ENCODE data around the gene DDIT3.

Gene DDIT3

GRCh38 chr12:57552835-57553313, 32.6 kb upstream of the DDIT3 start:
- H3K27ac ChIP-seq (ENCODE audit: low read depth, low read length): no peak overlapping the region
- H3K4me3 ChIP-seq (ENCODE audit: low read depth in 1 of 2, low read length in 2 of 2): no peak overlapping the region
- H3K9ac ChIP-seq (ENCODE audit: low read length): no peak overlapping the region
- H3K27me3 ChIP-seq (ENCODE audit: control insufficient read depth in 1 of 2, insufficient read depth in 2 of 2, low read length in 2 of 2): peaks cover 6 to 20% of the 10 kb centered on the region in 2 donors
- H3K9me3 ChIP-seq (ENCODE audit: low read length): no peaks in the 10 kb centered on the region
- no peaks in the 10 kb centered on the region for H3K36me3 ChIP-seq (ENCODE audit: insufficient read depth, low read length)
- peaks cover 7% of the 10 kb centered on the region for H3K4me1 ChIP-seq (ENCODE audit: insufficient read depth, low read length)

DNA sequence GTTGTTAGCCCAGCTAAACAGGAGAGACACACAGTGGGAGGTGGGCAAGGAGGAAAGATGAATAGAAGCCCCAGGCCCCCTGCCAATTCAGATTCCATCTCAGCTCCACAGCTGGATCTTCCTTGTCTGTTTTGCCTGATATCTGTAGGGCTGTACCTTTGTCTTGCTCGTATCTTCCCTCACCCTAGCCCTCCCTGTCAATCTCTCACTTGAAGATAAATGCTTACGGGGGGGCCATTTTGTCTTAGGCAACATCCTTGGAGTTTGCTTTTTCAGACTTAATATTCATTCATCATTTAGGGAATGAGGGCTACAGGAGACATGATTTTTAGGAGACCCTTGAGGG, 32.0 kb upstream of the DDIT3 start:
- Histone ChIP-seq H3K9ac (ENCODE audit: low read length) (no peak overlapping the region), H3K27me3 (ENCODE audit: control insufficient read depth in 1 of 2, insufficient read depth in 2 of 2, low read length in 2 of 2) (peaks cover 6 to 20% of the 10 kb centered on the region in 2 donors)

DNA sequence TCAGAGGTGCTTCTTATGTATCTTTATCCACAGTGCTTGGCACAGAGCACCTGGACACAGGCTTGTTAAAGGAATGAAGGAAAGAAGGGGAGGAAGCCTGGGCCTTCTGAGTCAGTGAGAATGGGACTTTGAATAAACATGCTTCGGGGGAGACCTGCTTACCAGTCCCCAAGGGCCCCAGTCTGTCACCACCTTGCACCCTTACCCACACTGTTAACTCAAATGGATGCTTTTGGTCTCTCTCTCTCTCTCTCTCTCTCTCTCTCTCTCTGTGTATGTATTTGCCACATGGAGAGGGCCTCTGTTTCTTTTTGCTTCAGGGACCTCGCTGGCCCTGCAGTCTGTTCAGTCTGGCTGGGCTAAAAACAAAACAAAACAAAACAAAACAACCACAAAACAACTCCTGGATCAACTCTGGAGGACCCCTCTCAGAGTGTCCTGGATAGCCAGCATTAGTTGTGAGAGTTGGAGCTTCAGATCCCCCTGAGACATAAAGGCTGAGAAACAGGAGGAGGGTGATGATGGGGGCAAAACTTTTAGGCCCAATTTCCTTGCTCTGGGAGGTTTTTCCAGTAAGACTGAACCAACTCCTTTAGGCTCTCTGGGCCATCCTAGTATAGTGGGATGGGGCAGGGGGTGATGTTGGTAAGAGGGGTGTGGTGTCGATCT, 31.5 kb upstream of the DDIT3 start:
- H3K4me1 ChIP-seq (ENCODE audit: insufficient read depth, low read length): peaks cover 15% of the 10 kb centered on the region
- H3K27ac ChIP-seq (ENCODE audit: low read depth, low read length): no peak overlapping the region
- H3K27me3 ChIP-seq (ENCODE audit: control insufficient read depth in 1 of 2, insufficient read depth in 2 of 2, low read length in 2 of 2): peaks cover 6 to 20% of the 10 kb centered on the region in 2 donors
- H3K9ac ChIP-seq (ENCODE audit: low read length): no peak overlapping the region
- no peak overlapping the region for H3K4me3 ChIP-seq (ENCODE audit: low read depth in 1 of 2, low read length in 2 of 2)
- no peaks in the 10 kb centered on the region for H3K36me3 ChIP-seq (ENCODE audit: insufficient read depth, low read length)
- no peaks in the 10 kb centered on the region for H3K9me3 ChIP-seq (ENCODE audit: low read length)

More for the DNA sequence above, 32.0 kb upstream of the DDIT3 start:
- H3K27ac ChIP-seq (ENCODE audit: low read depth, low read length): no peak overlapping the region
- H3K36me3 ChIP-seq (ENCODE audit: insufficient read depth, low read length): no peaks in the 10 kb centered on the region
- no peaks in the 10 kb centered on the region for H3K9me3 ChIP-seq (ENCODE audit: low read length)
- no peak overlapping the region for H3K4me3 ChIP-seq (ENCODE audit: low read depth in 1 of 2, low read length in 2 of 2)
- H3K4me1 ChIP-seq (ENCODE audit: insufficient read depth, low read length): peaks cover 13% of the 10 kb centered on the region

- no peak overlapping the region for H3K27ac ChIP-seq (ENCODE audit: low read depth, low read length)
- peaks cover 19% of the 10 kb centered on the region for H3K4me1 ChIP-seq (ENCODE audit: insufficient read depth, low read length)
- no peak overlapping the region for H3K9ac ChIP-seq (ENCODE audit: low read length)
- peaks cover 6 to 20% of the 10 kb centered on the region in 2 donors for H3K27me3 ChIP-seq (ENCODE audit: control insufficient read depth in 1 of 2, insufficient read depth in 2 of 2, low read length in 2 of 2)
- H3K4me3 ChIP-seq (ENCODE audit: low read depth in 1 of 2, low read length in 2 of 2): no peak overlapping the region
- H3K9me3 ChIP-seq (ENCODE audit: low read length): no peaks in the 10 kb centered on the region
- no peaks in the 10 kb centered on the region for H3K36me3 ChIP-seq (ENCODE audit: insufficient read depth, low read length)
These were observed 30.6 kb upstream of the DDIT3 start for GRCh38 chr12:57550641-57551549.

DNA sequence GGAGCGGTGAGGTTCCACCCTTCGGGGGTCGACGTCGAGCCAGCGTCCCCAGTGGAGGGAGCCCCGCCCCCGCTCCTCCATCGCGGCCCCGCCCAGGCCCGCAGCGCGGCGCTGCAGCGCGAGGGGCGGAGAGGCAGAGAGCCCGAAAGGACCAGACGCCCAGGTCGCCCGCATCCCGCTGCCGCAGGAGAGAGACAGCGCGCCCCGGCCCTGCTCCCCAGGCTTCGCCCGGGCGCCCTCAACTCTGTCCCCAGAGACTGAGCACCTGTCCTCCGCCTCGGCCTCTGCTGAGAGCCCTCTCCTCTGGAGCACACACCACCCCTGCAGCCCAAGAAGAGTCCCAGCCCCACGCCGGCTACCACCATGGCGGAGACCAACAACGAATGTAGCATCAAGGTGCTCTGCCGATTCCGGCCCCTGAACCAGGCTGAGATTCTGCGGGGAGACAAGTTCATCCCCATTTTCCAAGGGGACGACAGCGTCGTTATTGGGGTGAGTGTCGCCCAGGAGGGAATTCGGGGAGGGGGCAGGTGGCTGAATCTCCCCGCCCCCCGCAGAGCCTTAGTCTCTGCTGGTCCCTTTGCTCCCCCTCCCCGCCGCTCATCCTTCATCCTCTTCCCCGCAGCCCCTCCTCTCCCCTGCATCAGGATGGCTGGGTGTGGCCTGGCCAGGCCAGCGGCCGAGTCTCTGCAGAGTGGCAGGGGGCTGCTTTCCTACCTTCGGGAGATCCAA, 29.8 kb upstream of the DDIT3 start, which contains the start of gene KIF5A:
Gene KIF5A, plus strand, starts transcription at position 136 of the 732 bp plus-strand sequence. Its CDS starts 228 bp downstream, at position 364.
- Histone ChIP-seq H3K9ac (ENCODE audit: low read length) (no peak within 1 kb of the TSS), H3K36me3 (ENCODE audit: insufficient read depth, low read length) (no peaks in the 10 kb centered on the region), H3K27me3 (ENCODE audit: control insufficient read depth in 1 of 2, insufficient read depth in 2 of 2, low read length in 2 of 2) (peaks cover 6 to 20% of the 10 kb centered on the region in 2 donors), H3K4me1 (ENCODE audit: insufficient read depth, low read length) (peaks cover 27% of the 10 kb centered on the region), H3K4me3 (ENCODE audit: low read depth in 1 of 2, low read length in 2 of 2) (peak within 1 kb of the TSS; percentile 47 to 60), H3K27ac (ENCODE audit: low read depth, low read length) (no peak within 1 kb of the TSS), H3K9me3 (ENCODE audit: low read length) (no peaks in the 10 kb centered on the region)

DNA sequence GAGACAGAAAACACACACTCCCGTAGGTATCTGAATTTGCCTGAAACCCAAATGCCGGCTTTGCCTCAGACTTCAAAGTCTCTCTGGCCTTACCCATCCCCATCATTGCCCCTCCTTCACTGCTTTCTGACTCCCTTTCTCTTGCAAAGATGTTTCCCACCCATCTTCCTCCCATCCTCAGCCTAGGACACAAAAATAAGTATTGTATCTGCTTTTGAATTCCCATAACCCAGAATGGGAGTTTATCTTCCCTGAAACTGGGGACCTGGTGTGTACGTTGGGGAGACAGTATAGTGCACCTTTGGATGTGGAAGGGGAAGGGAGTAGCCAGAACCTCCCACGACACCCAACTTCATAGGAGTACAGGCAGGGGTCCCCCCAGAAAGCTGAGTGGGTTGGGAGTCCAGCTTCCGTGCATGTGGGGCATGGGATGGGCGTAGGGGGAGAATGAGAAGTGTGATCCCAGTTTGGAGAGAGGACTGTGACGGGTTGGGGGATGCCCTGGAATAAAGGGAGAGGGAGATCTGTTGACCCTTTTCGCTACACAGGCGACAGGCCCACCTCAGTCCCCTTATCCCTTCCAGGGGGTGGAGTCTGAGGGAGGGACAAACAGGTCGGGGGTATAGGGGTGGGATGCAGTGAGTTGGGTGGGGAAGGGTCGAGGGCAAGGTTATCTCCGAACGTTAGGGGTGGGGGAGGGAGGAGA, 29.0 kb upstream of the DDIT3 start:
- Histone ChIP-seq H3K9ac (ENCODE audit: low read length) (no peak overlapping the region), H3K9me3 (ENCODE audit: low read length) (no peaks in the 10 kb centered on the region), H3K36me3 (ENCODE audit: insufficient read depth, low read length) (no peaks in the 10 kb centered on the region), H3K4me3 (ENCODE audit: low read depth in 1 of 2, low read length in 2 of 2) (peak overlapping the region; percentile 47 to 60), H3K27me3 (ENCODE audit: control insufficient read depth in 1 of 2, insufficient read depth in 2 of 2, low read length in 2 of 2) (peaks cover 6 to 20% of the 10 kb centered on the region in 2 donors), H3K27ac (ENCODE audit: low read depth, low read length) (no peak overlapping the region), H3K4me1 (ENCODE audit: insufficient read depth, low read length) (peaks cover 28% of the 10 kb centered on the region)

DNA sequence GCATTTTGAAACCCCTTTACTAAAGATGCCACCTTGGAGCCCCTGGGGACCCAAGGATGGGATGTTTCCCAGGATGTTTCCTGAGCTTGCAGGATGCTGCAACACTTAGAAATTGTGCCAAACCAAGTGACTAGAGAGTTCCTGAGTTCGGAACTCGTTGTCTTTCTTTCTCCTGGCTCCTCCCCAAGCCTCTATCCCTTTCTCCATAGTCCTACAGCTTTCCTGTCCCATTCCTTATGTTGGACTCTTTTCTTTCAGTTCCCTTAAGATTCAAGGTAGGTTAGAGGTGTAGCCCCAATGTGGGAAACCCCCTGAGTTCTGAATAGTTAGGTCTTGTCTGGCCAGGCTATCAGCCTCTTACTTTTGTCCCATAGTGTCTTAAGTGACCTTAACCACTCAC, 28.2 kb upstream of the DDIT3 start:
- Histone ChIP-seq H3K9me3 (ENCODE audit: low read length) (no peaks in the 10 kb centered on the region), H3K9ac (ENCODE audit: low read length) (no peak overlapping the region), H3K4me3 (ENCODE audit: low read depth in 1 of 2, low read length in 2 of 2) (no peak overlapping the region), H3K36me3 (ENCODE audit: insufficient read depth, low read length) (no peaks in the 10 kb centered on the region), H3K27ac (ENCODE audit: low read depth, low read length) (no peak overlapping the region), H3K4me1 (ENCODE audit: insufficient read depth, low read length) (peaks cover 32% of the 10 kb centered on the region), H3K27me3 (ENCODE audit: control insufficient read depth in 1 of 2, insufficient read depth in 2 of 2, low read length in 2 of 2) (peaks cover 6 to 20% of the 10 kb centered on the region in 2 donors)

DNA sequence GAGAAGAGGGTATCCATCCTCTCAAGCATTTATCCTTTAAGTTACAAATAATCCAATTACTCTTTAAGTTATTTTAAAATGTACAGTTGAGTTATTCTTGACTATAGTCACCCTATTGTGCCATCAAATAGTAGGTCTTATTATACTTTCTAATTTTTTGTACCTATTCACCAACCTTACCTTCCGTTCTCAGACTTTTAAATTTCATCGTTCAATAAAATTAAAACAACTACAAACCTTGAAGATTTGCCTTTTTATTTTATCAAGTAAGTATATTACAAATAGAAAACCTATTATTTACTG, 27.6 kb upstream of the DDIT3 start:
- Histone ChIP-seq H3K4me3 (ENCODE audit: low read depth in 1 of 2, low read length in 2 of 2) (no peak overlapping the region), H3K4me1 (ENCODE audit: insufficient read depth, low read length) (peaks cover 32% of the 10 kb centered on the region), H3K27me3 (ENCODE audit: control insufficient read depth in 1 of 2, insufficient read depth in 2 of 2, low read length in 2 of 2) (peaks cover 6 to 20% of the 10 kb centered on the region in 2 donors), H3K9ac (ENCODE audit: low read length) (no peak overlapping the region), H3K9me3 (ENCODE audit: low read length) (no peaks in the 10 kb centered on the region), H3K27ac (ENCODE audit: low read depth, low read length) (no peak overlapping the region), H3K36me3 (ENCODE audit: insufficient read depth, low read length) (no peaks in the 10 kb centered on the region)

DNA sequence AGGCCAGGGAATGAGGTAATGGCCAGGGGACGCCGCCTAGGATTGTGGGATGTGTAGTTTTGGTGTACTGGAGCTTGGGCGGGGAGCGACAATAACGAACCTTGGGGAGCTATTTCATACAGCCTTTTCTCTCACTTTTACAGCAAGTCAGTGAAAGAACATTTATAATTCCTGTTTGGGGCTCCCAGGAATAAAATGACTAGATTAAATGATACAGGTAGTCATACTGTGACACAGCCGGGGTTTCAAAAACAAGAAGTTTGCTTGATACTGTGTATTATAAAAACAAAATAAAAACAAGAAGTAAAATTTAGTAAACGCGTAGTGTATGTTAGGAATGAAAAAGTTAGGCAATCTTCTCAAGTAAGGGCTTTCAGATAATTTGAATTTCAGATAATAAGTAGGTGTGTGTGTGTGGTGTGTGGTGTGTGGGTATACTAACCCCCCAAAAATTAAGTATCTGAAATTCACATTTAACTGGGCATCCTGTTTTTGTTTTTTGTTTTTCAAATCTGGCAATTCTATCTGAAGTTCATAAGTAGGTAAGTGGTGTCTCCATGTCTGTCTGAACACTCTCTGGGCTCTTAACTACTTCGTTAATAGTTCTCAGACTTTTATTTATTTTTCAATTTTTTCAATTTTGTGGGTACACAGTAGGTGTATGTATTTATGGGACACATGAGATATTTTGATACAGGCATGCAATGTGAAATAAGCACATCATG, 27.1 kb upstream of the DDIT3 start:
- no peaks in the 10 kb centered on the region for H3K36me3 ChIP-seq (ENCODE audit: insufficient read depth, low read length)
- H3K4me3 ChIP-seq (ENCODE audit: low read depth in 1 of 2, low read length in 2 of 2): peak overlapping the region; percentile 60 to 97
- no peaks in the 10 kb centered on the region for H3K9me3 ChIP-seq (ENCODE audit: low read length)
- H3K27ac ChIP-seq (ENCODE audit: low read depth, low read length): no peak overlapping the region
- peaks cover 32% of the 10 kb centered on the region for H3K4me1 ChIP-seq (ENCODE audit: insufficient read depth, low read length)
- peak overlapping the region; percentile 93 for H3K9ac ChIP-seq (ENCODE audit: low read length)
- H3K27me3 ChIP-seq (ENCODE audit: control insufficient read depth in 1 of 2, insufficient read depth in 2 of 2, low read length in 2 of 2): peaks cover 6 to 20% of the 10 kb centered on the region in 2 donors

GRCh38 chr12:57546438-57547287, 26.3 kb upstream of the DDIT3 start, which contains the start of gene DCTN2:
TSS of gene DCTN2 (minus strand) at chr12:57547192. CDS start at chr12:57547063, 129 bp downstream.
- Histone ChIP-seq H3K27me3 (ENCODE audit: control insufficient read depth in 1 of 2, insufficient read depth in 2 of 2, low read length in 2 of 2) (peaks cover 6 to 20% of the 10 kb centered on the region in 2 donors), H3K4me3 (ENCODE audit: low read depth in 1 of 2, low read length in 2 of 2) (peak within 1 kb of the TSS; percentile 60 to 97), H3K27ac (ENCODE audit: low read depth, low read length) (peak within 1 kb of the TSS; percentile 97), H3K9me3 (ENCODE audit: low read length) (no peaks in the 10 kb centered on the region), H3K4me1 (ENCODE audit: insufficient read depth, low read length) (peaks cover 32% of the 10 kb centered on the region), H3K36me3 (ENCODE audit: insufficient read depth, low read length) (peaks cover 3% of the 10 kb centered on the region), H3K9ac (ENCODE audit: low read length) (peak within 1 kb of the TSS; percentile 93)

Data from muscle layer of colon (tissue), 2 donors.